NB4 (cell line): ENCODE results near the gene MINDY3.

Experiments used
- DNase-seq: peaks from one replicate; pipeline ENCODE4 v3.0.0; 2010; ENCODE audit warnings: low read depth
- H3K4me3 ChIP-seq: one replicate; pipeline ENCODE4 v1.5.1; 2011; ENCODE audit warnings: mild to moderate bottlenecking, low read depth, low read length, moderate library complexity
- MYC ChIP-seq: IDR thresholded peaks from 2 replicates; pipeline ENCODE4 v1.6.1; 2011; ENCODE audit warnings: low read depth, low read length
- POLR2A ChIP-seq: IDR thresholded peaks from 2 replicates; pipeline ENCODE4 v1.6.1; 2011; ENCODE audit warnings: mild to moderate bottlenecking; ENCODE audit not compliant: insufficient read length; ENCODE audit errors: extremely low read depth
- TF ChIP-seq, protein P1 (sequence below): IDR thresholded peaks from one replicate; pipeline ENCODE4 v1.5.1; 2012; ENCODE audit warnings: low read depth, low read length
- TF ChIP-seq, protein P2 (sequence below): IDR thresholded peaks from 2 replicates; pipeline ENCODE4 v1.6.1; 2011; ENCODE audit warnings: low read depth, low read length

Gene MINDY3

DNA sequence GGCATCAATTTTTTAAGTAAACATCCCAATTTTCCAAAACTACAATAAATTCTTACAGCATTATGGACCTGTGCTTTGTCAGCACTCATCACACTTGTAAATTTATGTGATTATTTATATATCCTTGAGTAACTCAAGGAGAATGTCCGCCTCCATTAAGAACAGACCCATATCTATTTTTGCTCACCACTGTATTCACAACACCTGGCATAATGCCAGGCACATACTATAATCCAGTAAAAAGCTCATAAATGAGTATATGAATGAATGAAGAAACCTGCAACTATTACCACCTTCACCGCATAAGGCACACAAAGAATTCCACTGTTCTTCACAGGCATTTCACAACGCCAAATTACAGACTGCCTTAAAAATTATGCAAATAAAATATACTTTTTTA lies 46.9 kb downstream of the MINDY3 start:
- H3K4me3 ChIP-seq, result no peak overlapping the region
- no peak for DNase-seq
- TF ChIP-seq, protein P1, sequence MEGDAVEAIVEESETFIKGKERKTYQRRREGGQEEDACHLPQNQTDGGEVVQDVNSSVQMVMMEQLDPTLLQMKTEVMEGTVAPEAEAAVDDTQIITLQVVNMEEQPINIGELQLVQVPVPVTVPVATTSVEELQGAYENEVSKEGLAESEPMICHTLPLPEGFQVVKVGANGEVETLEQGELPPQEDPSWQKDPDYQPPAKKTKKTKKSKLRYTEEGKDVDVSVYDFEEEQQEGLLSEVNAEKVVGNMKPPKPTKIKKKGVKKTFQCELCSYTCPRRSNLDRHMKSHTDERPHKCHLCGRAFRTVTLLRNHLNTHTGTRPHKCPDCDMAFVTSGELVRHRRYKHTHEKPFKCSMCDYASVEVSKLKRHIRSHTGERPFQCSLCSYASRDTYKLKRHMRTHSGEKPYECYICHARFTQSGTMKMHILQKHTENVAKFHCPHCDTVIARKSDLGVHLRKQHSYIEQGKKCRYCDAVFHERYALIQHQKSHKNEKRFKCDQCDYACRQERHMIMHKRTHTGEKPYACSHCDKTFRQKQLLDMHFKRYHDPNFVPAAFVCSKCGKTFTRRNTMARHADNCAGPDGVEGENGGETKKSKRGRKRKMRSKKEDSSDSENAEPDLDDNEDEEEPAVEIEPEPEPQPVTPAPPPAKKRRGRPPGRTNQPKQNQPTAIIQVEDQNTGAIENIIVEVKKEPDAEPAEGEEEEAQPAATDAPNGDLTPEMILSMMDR, result no peak
- TF ChIP-seq, protein P2, sequence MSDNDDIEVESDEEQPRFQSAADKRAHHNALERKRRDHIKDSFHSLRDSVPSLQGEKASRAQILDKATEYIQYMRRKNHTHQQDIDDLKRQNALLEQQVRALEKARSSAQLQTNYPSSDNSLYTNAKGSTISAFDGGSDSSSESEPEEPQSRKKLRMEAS, result no peak
- TF ChIP-seq MYC, result no peak
- no peak for TF ChIP-seq POLR2A

DNA sequence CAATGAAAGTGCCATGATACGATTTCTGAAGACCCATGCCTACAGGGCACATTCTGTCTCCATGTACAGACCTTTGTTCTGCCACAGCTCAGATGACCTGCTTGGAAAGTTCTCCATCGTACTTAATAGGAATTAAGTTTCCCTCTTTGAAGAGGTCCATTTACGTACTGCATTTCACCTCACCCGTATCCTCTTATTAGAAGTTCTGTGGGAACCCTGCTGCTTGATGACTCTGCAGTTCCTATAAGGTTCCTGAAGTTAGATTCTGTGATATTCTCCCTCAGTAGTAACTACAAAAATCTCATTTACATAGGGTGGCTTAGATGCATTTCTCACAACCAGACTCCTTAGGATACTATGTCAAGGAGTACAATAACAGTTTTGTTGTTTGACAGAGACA lies 50.9 kb downstream of the MINDY3 start:
- DNase-seq, result no peak
- no peak for TF ChIP-seq MYC
- TF ChIP-seq, protein P1, result no peak
- TF ChIP-seq, protein P2, result no peak
- TF ChIP-seq POLR2A, result no peak
- H3K4me3 ChIP-seq, result no peak overlapping the region

DNA sequence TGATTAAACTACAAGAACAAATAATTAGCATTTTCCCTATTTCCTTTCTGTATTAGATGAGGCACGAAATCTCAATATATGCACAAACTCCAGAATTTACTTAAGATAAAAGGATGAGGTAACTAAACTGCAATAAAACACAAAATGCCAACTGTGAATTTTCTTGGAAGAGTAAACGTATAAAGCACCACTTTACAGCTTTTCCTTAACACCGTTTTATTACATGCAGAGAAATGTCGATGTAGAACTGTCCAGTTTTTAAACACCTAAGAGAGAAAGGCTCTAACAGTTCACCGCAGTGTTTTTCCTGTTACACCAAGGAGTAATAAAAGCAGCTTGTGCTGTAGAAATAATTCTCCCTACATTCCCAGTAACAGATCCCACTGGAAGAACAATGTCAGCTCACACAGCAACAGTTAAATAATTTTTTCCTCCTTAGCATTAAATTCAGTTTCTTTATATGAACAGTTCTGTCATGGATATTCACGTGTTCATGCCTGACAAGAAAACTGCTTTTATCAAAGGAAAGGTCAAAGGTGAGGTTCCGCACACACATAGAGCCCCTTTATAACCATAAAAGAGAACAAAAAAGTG lies 52.0 kb downstream of the MINDY3 start:
- TF ChIP-seq, protein P1, result no peak
- no peak for TF ChIP-seq MYC
- TF ChIP-seq, protein P2, result no peak
- no peak for TF ChIP-seq POLR2A
- no peak for DNase-seq
- no peak overlapping the region for H3K4me3 ChIP-seq

DNA sequence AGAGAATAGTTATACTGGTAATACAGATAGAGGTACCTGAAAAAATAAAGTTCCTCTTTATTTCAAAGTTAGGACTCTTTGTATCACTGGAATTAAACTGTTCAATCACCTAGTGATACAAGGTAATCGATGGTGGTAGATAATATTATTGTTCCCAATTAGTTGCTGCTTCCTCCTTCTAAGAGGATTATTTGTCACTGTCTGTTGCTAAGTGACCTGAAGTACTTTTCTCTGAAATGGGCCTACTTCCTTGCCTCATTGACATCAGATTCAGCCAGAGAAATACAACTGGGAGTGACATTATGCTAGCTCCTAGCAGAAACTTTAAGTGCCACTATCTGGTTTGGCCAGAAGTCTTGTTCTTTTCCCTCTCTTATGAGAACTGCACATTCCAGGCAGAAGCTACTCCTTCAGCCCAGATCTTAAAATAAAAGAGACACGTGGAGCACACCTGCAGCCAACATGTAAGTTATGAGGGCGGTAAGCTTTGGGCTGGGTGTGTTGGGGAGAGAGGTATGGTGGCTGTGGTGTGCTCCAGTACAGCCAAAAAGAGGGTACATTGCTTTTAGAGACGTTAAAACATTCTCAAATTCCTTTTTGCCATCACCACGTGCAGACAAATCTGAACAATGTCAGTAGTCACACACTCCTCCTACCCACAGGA lies 54.8 kb downstream of the MINDY3 start:
- DNase-seq, result no peak
- no peak overlapping the region for H3K4me3 ChIP-seq

DNA sequence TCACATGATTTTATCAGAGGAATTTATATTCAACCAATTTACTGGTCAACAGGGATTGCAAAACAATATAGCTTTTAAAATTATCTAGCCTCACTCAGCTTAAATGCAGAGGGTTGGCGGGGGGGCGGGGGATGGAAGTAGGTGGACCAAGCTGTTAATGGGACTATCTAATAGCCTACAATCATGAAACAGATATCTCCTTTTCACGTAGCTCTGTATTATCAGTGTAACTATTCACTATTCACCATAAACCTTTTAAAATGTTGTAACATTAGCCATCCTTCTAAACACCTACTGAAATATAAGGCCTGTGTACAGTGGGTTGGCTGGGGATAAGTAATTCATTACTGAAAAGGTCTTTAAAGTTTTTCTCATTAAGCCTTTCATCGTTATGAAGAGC lies 56.2 kb downstream of the MINDY3 start:
- no peak overlapping the region for H3K4me3 ChIP-seq
- TF ChIP-seq, protein P1, result no peak
- no peak for TF ChIP-seq MYC
- no peak for TF ChIP-seq POLR2A
- TF ChIP-seq, protein P2, result no peak
- DNase-seq, result no peak

More for the DNA sequence above, 54.8 kb downstream of the MINDY3 start:
- TF ChIP-seq, protein P2, result no peak
- TF ChIP-seq MYC, result no peak
- TF ChIP-seq, protein P1, result no peak
- TF ChIP-seq POLR2A, result no peak
